NCI-H128 (cell line): Measurements from ENCODE around the gene CCR5.
"Not testable (repeated sequence)": the region's sequence is repeated elsewhere in the genome, so short reads cannot be mapped to it uniquely, and the experiment has no call there.

Source experiments
- DNase-seq: peaks from one replicate; lab custom pipeline; 2025; ENCODE audit not compliant: unreplicated experiment; lab: John Stamatoyannopoulos, UW

CCR5 gene

GRCh38 chr3:46370839-46371518, at the start of gene CCR5:
Gene CCR5 (plus strand): TSS chr3:46370946. CDS start chr3:46372903, 1,957 bp downstream.
- DNase-seq: no peak

- no peak for DNase-seq
Observed at GRCh38 chr3:46321461-46322104, 49.2 kb upstream of the CCR5 start.

DNA sequence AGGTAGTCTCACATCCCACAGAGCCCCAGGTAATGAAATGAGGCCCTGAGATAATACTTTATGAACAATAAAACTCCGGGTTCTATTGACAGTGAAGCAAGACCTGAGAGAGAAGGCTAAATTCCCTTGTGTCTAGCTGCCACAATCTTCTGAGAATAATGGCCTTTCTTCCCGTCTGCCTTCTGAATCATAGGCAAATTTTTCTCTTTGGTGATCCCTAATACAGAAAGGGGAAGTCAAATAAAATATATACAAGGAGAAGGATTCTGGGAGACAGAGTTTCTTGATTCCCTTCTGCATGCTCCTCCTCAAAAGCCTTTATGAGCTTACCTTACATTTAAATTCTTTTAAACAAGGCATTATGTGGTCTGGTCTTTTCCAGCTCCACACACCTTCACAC, 46.7 kb upstream of the CCR5 start:
- no peak for DNase-seq

DNA sequence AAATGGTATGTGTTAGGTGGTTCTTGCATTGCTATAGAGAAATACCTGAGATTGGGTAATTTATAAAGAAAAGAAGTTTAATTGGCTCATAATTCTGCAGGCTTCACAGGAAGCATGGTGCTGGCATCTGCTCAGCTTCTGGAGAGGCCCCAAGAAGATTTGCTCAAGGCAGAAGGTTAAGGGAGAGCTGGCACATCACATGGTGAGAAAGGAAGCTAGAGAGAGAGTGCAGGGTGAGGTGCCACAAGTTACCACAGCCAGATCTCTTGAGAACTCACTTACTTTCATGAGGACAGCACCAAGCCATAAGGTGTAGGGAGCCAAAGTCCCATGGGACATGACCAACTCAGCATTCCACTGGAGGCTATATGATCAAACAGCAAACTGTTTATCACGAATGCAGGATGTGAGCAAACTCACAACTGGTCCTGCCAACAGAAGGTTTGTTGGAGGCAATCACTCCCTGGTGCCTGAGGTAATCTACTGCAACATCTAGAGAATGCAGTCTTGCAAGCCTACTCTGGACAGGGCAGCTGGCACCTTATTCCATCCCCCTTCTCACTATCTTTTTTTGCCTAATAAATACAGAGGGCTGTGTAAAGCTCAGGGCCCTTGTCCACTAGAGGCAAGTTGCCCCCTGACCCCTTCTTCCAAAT, 45.0 kb upstream of the CCR5 start:
- no peak for DNase-seq

GRCh38 chr3:46330676-46331075, 40.1 kb upstream of the CCR5 start:
- DNase-seq: not testable (repeated sequence)

- DNase-seq: no peak
Observed at GRCh38 chr3:46334741-46335478, 35.8 kb upstream of the CCR5 start.

- no peak for DNase-seq
Observed at GRCh38 chr3:46335541-46335940, 35.2 kb upstream of the CCR5 start.

DNA sequence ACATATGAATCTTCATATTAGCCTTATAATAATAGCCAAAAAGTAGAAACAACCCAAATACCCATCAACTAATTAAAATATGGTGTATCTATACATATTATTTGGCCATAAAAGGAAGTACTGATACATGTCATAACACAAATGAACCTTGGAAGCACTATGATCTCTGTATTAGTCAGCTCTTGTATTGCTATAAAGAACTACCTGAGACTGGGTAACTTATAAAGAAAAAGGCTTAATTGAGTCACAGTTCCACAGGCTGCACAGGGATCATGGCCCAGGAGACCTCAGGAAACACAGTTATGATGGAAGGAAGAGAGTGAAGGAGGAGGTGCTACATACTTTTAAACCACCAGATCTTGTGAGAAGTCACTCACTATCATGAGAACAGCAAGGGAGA, 32.8 kb upstream of the CCR5 start:
- DNase-seq: no peak

GRCh38 chr3:46338840-46339239, 31.9 kb upstream of the CCR5 start:
- DNase-seq: no peak

GRCh38 chr3:46344476-46344875, 26.3 kb upstream of the CCR5 start:
- DNase-seq: no peak

DNA sequence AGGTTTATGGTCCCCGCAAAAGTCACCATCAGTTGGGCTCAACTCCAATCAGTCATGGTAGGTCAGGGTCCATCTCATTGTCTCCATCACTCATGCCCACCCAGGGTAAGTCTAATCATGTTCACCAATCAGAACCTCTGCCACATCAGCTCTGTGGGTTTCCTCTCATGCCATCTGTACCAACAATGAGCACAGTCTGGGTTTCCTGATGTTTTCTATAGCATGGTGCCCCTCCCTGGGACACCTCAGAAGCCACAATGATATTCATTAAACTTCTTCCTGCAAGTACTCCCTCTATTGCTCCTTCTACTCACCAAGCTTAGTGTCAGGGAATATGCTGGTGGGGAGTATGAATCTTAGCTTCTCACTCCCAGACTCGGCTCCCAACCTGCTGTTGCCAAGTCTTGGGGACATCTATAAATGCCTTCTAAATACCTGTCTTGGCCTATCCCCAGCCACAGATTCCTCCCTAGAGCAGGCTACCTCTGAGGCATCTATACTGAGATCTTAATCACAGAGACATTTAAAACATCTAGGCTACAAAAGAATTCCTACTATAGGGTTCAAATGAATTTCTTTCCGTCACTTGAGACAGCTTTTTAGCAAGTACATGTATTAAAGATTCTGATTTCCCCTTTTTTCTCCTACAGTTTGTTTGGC, 21.8 kb upstream of the CCR5 start:
- no peak for DNase-seq

DNA sequence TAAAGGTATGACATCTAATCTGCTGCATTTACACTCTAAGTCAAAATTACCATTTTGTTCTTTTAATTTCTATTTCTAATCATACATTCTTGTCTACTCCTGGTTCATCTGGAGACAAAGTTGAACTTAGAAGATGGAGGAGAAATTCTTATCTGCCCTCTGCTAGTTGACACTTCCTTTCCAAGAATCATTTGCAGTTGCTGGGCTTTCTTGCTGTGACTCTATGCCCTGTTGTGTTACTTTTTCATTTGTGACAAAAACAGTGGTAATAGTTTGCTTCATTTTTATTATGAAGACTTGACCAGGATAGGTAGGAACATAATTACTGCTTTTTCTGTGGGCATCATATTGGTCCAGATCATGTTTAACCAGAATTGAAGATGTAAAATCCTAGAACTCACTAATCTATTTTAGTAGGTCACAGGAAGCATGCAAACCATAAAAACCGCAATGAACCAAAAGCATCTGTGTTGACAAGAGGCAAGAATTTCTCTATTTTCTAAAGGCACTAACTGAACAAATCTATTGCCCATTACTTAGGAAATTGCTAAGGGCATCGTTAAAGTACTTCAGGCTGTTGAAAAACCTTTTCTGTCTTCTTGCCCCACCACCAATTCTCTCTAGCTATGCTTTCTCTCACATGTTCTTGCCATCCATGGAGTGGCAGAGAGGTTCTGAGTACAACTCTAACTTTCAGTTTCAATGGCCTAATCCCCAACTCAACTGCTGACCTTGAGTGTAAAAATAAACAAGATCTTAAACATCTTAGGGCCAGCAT, 21.1 kb upstream of the CCR5 start:
- no peak for DNase-seq

- DNase-seq: no peak
Observed at GRCh38 chr3:46350262-46350565, 20.5 kb upstream of the CCR5 start.

DNA sequence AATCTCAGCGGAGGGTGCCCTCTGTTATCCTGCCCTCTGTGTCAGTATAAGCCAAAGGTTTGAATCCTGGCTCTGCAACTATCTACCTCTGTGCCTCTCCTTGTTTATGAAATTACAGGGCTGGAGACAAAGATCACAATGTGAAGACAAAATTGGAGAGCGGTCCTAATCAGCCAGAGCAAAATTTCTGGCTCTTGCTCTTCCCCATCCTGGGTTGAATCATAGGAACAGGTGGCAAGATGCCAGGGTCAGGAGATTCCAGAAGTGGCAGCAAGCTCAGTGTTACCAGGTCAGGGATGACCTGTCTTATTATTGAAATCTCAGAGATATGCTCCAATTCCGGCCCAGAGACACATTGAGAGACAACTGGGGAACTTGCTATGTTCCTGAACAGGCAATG, 19.1 kb upstream of the CCR5 start:
- no peak for DNase-seq

- no peak for DNase-seq
Observed at GRCh38 chr3:46353090-46353489, 17.7 kb upstream of the CCR5 start.

DNA sequence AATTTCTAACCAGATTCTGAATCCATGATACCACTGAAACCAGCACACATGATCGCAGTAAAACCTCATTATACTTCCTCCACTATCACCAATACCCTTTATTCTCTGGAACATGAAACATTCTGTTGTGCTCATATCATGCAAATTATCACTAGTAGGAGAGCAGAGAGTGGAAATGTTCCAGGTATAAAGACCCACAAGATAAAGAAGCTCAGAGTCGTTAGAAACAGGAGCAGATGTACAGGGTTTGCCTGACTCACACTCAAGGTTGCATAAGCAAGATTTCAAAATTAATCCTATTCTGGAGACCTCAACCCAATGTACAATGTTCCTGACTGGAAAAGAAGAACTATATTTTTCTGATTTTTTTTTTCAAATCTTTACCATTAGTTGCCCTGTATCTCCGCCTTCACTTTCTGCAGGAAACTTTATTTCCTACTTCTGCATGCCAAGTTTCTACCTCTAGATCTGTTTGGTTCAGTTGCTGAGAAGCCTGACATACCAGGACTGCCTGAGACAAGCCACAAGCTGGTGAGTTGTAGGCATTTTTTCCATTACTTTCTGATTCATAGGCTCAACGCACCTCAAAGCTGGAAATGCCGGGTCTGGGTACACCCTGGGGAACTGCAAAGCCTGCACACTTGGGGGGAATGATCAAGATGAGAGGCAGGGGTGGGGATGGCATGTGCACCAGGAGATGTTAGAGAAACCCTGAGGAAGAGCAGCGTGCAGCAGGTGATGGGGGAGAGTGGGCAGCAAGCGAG, 16.9 kb upstream of the CCR5 start, which contains the start of gene CCR2:
Gene CCR2, plus strand, starts transcription at position 465 of the 764 bp plus-strand sequence. CDS start 3,417 bp downstream, outside the sequence.
- DNase-seq: no peak

DNA sequence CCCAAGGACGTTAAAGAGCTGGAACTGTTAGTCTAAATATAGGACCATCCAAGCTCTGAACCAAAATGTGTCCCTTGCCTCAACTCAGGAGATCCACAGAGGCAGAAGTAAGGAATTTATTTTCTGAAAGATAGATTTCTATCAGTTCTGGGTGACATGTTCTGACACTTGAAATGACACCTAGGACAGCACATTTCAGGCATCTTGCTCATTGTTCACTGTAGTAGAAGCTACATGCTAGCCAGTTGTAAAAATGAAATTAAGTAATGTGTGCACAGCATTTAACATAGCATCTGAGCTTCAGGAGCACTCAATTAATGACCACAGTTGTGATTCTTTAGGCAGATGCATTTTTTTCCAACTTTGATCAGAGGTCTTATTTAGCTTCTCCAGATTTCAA, 16.3 kb upstream of the CCR5 start:
- DNase-seq: no peak

DNA sequence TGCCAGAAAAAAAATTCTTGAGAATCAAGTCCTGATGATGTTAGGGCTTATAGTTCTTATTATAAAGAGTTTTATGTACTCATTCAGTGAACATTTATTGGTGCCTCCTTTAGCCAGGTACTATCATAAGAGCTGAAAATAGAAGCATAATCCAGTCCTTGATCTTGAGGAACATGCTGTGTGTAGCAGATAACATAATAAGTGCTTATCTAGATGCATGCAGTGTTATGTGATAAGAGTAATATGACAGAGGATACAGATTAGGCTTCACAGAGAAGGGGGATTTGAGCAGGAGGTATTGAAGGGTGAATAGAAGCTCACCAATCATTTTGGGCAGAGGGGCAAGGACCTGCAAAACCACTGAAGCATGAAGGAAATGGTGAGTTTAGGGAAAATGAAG, 15.8 kb upstream of the CCR5 start:
- no peak for DNase-seq

DNA sequence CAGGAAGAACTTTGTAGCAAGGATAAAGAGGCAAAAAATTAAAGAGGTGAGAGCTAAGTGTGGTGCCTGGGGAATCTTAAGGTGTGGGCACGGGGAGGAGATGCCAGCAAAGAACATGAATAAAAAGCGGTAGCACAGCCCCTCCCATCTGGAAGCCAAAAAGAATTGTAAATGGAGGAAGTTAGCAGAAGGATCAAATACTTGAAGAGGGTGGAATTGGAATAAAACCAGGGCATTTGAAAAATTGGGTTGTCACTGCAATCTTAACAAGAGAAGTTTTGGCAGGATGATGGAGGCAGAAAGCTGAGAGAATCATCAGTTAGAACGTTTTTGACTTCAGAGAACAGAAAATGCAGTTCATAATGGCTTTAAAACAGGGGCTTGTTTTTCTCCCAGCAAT, 14.5 kb upstream of the CCR5 start:
- no peak for DNase-seq

DNA sequence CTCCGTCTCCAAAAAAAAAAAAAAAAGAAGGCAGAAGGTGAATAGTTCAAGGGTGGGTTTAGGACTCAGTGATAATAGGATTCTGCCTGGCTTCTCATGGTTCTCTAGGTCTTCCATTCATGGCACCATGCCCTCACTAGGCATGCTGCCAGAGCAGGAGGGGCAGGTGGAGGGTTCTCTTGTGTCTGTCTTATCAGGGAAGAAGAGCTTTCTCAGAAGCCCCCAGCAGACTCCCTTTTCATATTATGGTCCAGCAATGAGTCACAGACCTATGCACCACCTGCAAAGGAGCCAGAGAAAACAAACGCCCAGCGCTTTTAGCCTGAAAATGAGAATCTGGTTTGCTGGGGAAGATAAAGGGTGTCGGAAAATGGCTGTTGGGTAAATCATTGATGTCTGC, 13.8 kb upstream of the CCR5 start:
- DNase-seq: no peak
